Gastroesophageal sphincter (tissue), 4 donors: Measurements from ENCODE around the gene PFDN4. TPM values are rescaled to one million over a fixed set of nuclear protein-coding genes. Genes with fewer than 3 reads are reported as not detected.

Experiments used
- ATAC-seq: fragments of 150-250 bp; one replicate; pipeline ENCODE4 v1.9.1; 2016; ENCODE audit warnings: mild to moderate bottlenecking, moderate library complexity
- H3K27ac ChIP-seq, 4 donors: fragments of 200-600 bp; sonication (generic) in 3 of 4; 1 replicate in 3 of 4; 2 replicates in 1 of 4; pipeline ENCODE4 v1.5.1; 2016 to 2019
- H3K27me3 ChIP-seq: fragments of 200-600 bp; sonication (generic); one replicate; pipeline ENCODE4 v1.5.1; 2019
- H3K36me3 ChIP-seq, 2 donors: fragments of 200-600 bp; sonication (generic); one replicate each; pipeline ENCODE4 v1.5.1; 2019; ENCODE audit warnings: control low read depth in 1 of 2
- H3K4me1 ChIP-seq, 3 donors: fragments of 200-600 bp; sonication (generic); 1 replicate in 2 of 3; 2 replicates in 1 of 3; pipeline ENCODE4 v1.5.1; 2016 to 2019; ENCODE audit warnings: control low read depth in 2 of 3
- H3K4me3 ChIP-seq, 2 donors: fragments of 200-600 bp; sonication (generic); one replicate each; pipeline ENCODE4 v1.5.1; 2019; ENCODE audit warnings: mild to moderate bottlenecking in 1 of 2, moderate library complexity in 1 of 2
- H3K9me3 ChIP-seq, 3 donors: fragments of 200-600 bp; sonication (generic); one replicate each; pipeline ENCODE4 v1.5.1; 2017 to 2019; ENCODE audit warnings: control low read depth in 2 of 3
- EP300 ChIP-seq: sonication (generic); formaldehyde crosslinking; IDR thresholded peaks from one replicate; pipeline ENCODE4 v1.6.1; 2017; ENCODE audit warnings: antibody characterized with exemption, mild to moderate bottlenecking
- POLR2A ChIP-seq, 2 donors: fragments of 450-650 bp; IDR thresholded peaks; one replicate each; pipeline ENCODE4 v1.6.1; 2017; ENCODE audit warnings: antibody characterized with exemption in 2 of 2, mild to moderate bottlenecking in 2 of 2, moderate library complexity in 1 of 2
- POLR2AphosphoS5 ChIP-seq: sonication (generic); formaldehyde crosslinking; IDR thresholded peaks from one replicate; pipeline ENCODE4 v1.6.1; 2017; ENCODE audit warnings: antibody characterized with exemption
- WGBS, 2 donors: methylation state at CpG; one replicate each; pipeline ENCODE4 v1.1.5; 2018; ENCODE audit warnings: low coverage in 1 of 2; 5-methylcytosine and 5-hydroxymethylcytosine counted together
- total RNA-seq, 4 donors: library from RNA; depleted of rRNA; stranded (reverse); fragments of >200 nt; gene quantifications; one replicate each; pipeline ENCODE4 v1.1.0, GENCODE V29; 2016
- TF ChIP-seq, protein P1 (sequence below), 4 experiments: fragments of 200-600 bp in 2 of 4; fragments of 450-650 bp in 2 of 4; sonication (generic) in 1 of 4; IDR thresholded peaks; one replicate each; pipeline ENCODE4 v1.5.1; 2017 to 2019; ENCODE audit warnings: antibody characterized with exemption in 4 of 4, mild to moderate bottlenecking in 2 of 4, moderate library complexity in 2 of 4

Gene PFDN4
- total RNA-seq, 4 donors from 2014 or later: 39.2 to 91.8 (median 48.5) TPM

DNA sequence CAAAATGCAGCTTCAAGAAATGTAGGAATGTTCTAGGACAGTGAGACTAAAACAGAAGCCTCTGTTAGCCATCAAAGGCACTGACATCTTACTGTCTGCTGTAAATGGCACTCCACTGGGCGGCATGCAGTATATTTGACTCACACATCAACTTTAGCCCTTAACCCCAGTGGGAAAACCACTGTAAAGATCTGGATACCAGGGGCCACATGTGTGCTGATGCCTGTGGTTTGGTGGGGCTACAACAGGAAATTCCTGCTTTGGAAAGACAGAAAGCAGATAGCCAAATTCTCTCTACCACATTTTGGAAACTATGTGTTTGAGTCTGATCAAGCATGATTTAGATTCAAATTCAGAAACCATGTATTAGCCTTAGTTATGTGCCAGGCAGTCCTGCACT is 4.3 kb downstream of the PFDN4 start:
- H3K4me3 ChIP-seq: no peak overlapping the region
- 83 to 86% methylated on average over 1 of the region's 1 CpG for WGBS, 2 donors
- H3K27me3 ChIP-seq: no peaks in the 10 kb centered on the region
- peaks cover 0 to 28% of the 10 kb centered on the region in 2 donors for H3K36me3 ChIP-seq
- no peak for ATAC-seq
- peaks cover 5 to 46% (median 11%) of the 10 kb centered on the region in 3 donors for H3K4me1 ChIP-seq
- no peaks in the 10 kb centered on the region for H3K9me3 ChIP-seq
- TF ChIP-seq, protein P1, sequence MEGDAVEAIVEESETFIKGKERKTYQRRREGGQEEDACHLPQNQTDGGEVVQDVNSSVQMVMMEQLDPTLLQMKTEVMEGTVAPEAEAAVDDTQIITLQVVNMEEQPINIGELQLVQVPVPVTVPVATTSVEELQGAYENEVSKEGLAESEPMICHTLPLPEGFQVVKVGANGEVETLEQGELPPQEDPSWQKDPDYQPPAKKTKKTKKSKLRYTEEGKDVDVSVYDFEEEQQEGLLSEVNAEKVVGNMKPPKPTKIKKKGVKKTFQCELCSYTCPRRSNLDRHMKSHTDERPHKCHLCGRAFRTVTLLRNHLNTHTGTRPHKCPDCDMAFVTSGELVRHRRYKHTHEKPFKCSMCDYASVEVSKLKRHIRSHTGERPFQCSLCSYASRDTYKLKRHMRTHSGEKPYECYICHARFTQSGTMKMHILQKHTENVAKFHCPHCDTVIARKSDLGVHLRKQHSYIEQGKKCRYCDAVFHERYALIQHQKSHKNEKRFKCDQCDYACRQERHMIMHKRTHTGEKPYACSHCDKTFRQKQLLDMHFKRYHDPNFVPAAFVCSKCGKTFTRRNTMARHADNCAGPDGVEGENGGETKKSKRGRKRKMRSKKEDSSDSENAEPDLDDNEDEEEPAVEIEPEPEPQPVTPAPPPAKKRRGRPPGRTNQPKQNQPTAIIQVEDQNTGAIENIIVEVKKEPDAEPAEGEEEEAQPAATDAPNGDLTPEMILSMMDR (IDR thresholded peaks at IDR 0.05): no peak
- no peak for TF ChIP-seq EP300
- TF ChIP-seq POLR2A (IDR thresholded peaks at IDR 0.05): no peak
- no peak for TF ChIP-seq POLR2AphosphoS5
- no peak overlapping the region for H3K27ac ChIP-seq

DNA sequence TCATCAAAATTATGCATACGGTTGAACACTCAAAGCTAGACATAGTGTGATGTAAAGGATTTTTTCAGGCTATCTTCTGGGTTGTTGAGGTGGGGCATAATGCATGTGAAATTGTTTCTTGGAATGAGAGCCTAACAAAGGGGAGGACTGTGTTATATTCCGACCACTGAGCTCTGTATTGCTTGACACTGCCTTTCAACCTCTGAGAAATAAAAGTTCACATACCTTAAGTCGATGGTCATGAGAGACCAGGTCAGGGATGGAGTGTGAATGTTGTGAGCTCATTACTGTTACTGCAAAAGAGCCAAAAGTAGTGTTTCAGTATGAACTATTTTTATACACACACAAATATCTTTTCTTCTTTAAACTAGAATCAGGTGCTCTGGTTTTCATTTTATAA is 5.0 kb downstream of the PFDN4 start:
- Histone ChIP-seq H3K4me3 (no peak overlapping the region), H3K27ac (no peak overlapping the region), H3K36me3 (peaks cover 0 to 35% of the 10 kb centered on the region in 2 donors), H3K9me3 (no peaks in the 10 kb centered on the region), H3K4me1 (peaks cover 5 to 46% (median 11%) of the 10 kb centered on the region in 3 donors), H3K27me3 (no peaks in the 10 kb centered on the region)
- TF ChIP-seq EP300 (no peak), POLR2A (IDR thresholded peaks at IDR 0.05) (no peak), POLR2AphosphoS5 (no peak)
- TF ChIP-seq, protein P1 (IDR thresholded peaks at IDR 0.05): no peak
- no peak for ATAC-seq
- 88 to 91% methylated on average over 2 to 3 of the region's 3 CpGs for WGBS, 2 donors

DNA sequence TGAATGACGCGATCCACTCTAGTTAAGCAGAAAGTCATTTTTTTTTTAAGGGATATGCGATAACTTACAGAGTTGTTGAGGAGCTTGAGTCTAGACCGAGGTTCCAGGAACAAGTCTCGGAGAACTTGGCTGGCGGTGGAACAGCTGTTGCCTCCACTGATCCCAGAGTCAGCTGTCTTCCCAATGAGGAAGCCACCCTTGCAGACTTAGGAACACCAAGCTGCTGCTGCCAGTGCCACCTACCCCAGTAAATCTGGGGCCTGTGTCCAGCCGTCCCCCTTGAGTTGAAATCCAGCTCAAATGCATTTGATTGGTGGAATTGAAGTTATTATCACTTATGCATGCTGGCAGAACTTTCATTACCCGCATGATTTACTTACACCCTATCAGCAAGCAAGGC is 6.7 kb downstream of the PFDN4 start:
- no peak for ATAC-seq
- no peak for TF ChIP-seq POLR2AphosphoS5
- no peak for TF ChIP-seq EP300
- TF ChIP-seq POLR2A (IDR thresholded peaks at IDR 0.05): no peak
- TF ChIP-seq, protein P1 (IDR thresholded peaks at IDR 0.05): no peak
- peaks cover 0 to 43% (median 7%) of the 10 kb centered on the region in 3 donors for H3K4me1 ChIP-seq
- H3K36me3 ChIP-seq: peaks cover 0 to 38% of the 10 kb centered on the region in 2 donors
- no peak overlapping the region for H3K27ac ChIP-seq
- no peaks in the 10 kb centered on the region for H3K9me3 ChIP-seq
- WGBS, 2 donors: 86 to 100% methylated on average over 4 to 8 of the region's 8 CpGs
- no peaks in the 10 kb centered on the region for H3K27me3 ChIP-seq
- H3K4me3 ChIP-seq: no peak overlapping the region

DNA sequence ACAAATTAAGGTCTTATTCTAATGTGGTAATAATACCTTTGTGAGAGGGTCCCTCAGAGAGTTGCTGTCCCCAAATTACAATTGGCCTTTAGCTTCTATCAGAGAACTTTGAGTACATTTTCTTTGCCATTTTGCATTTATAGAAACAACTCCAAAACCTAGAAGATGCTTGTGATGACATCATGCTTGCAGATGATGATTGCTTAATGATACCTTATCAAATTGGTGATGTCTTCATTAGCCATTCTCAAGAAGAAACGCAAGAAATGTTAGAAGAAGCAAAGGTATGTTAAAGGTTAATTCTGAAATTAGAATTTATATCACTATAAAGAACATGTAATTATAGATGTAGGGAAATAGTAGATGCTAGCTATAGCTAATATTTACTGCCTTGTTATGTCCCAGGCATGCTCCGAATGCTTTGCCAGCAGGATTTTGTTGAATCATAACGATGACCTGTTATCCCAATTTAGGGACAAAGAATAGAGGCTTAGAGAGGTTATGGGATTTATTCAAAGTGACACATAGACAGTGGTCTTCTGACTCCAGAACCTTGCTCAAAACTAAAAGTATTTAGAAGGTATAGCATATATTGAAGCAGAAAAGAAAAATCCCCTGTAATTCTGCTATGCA is 7.4 kb downstream of the PFDN4 start:
- Histone ChIP-seq H3K36me3 (peaks cover 0 to 41% of the 10 kb centered on the region in 2 donors), H3K4me3 (no peak overlapping the region), H3K27me3 (no peaks in the 10 kb centered on the region), H3K4me1 (peaks cover 0 to 36% (median under 1%) of the 10 kb centered on the region in 3 donors), H3K27ac (no peak overlapping the region), H3K9me3 (no peaks in the 10 kb centered on the region)
- ATAC-seq: no peak
- TF ChIP-seq POLR2A (IDR thresholded peaks at IDR 0.05) (no peak), EP300 (no peak), POLR2AphosphoS5 (no peak)
- TF ChIP-seq, protein P1 (IDR thresholded peaks at IDR 0.05): no peak
- WGBS, 2 donors: 88 to 94% methylated on average over 3 of the region's 3 CpGs

DNA sequence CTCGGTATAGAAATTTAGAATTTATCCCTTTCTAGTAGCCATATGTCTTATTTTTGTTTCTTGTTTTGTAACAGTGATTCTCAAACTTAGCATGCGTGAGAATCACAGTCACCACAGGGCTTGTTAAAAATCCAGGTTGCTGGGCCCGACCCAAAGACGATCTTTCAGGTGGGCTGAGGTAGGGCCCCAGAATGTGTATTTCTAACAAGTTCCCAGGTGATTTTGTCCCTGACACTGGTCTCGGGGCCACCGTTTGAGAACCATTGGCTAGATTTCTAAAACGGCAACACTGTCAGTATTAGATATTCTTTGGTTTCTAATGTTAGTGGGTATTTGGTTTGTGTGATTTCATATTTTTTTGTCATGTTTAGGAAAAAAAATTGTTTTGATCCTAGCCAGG is 9.9 kb downstream of the PFDN4 start:
- H3K27ac ChIP-seq: no peak overlapping the region
- TF ChIP-seq EP300 (no peak), POLR2AphosphoS5 (no peak), POLR2A (IDR thresholded peaks at IDR 0.05) (no peak)
- TF ChIP-seq, protein P1 (IDR thresholded peaks at IDR 0.05): no peak
- WGBS, 2 donors: 71 to 83% methylated on average over 4 to 6 of the region's 7 CpGs
- no peak overlapping the region for H3K4me3 ChIP-seq
- H3K36me3 ChIP-seq: peaks cover 0 to 49% of the 10 kb centered on the region in 2 donors
- H3K4me1 ChIP-seq: peaks cover 0 to 20% (median 0%) of the 10 kb centered on the region in 3 donors
- ATAC-seq: no peak
- no peaks in the 10 kb centered on the region for H3K9me3 ChIP-seq
- no peaks in the 10 kb centered on the region for H3K27me3 ChIP-seq
